GM23338 (cell line): ENCODE measurements around the gene PFKFB3. TPM values are rescaled to one million over a fixed set of nuclear protein-coding genes. Genes with fewer than 3 reads are reported as not detected.

Experiments
- ATAC-seq: fragments of 200-7000 bp; cut with Tn5 transposase; 3 replicates; pipeline ENCODE4 v1.9.1; 2020
- DNase-seq: peaks from one replicate; pipeline ENCODE4 v3.0.0-alpha.2; 2015; ENCODE audit warnings: low spot score
- H2AFZ ChIP-seq: fragments of 200-600 bp; sonication (generic); 2 replicates; pipeline ENCODE4 v1.8.0; 2016; ENCODE audit warnings: antibody characterized with exemption, mild to moderate bottlenecking, moderate library complexity
- H3F3A ChIP-seq: fragments of 200-600 bp; sonication (generic); replicated peaks from 2 replicates; pipeline ENCODE4 v1.8.0; 2017; ENCODE audit warnings: antibody characterized with exemption, mixed run types, low read depth
- H3K27ac ChIP-seq: fragments of 200-600 bp; sonication (generic); 2 replicates; pipeline ENCODE4 v1.6.1; 2016; ENCODE audit warnings: low read depth
- H3K27me3 ChIP-seq: fragments of 200-600 bp; sonication (generic); 2 replicates; pipeline ENCODE4 v1.8.0; 2016; ENCODE audit warnings: mild to moderate bottlenecking, mixed run types, moderate library complexity; ENCODE audit not compliant: insufficient read depth
- H3K36me3 ChIP-seq: fragments of 200-600 bp; sonication (generic); 2 replicates; pipeline ENCODE4 v1.8.0; 2016; ENCODE audit warnings: mild to moderate bottlenecking; ENCODE audit not compliant: insufficient read depth
- H3K4me1 ChIP-seq: fragments of 200-600 bp; sonication (generic); 2 replicates; pipeline ENCODE4 v1.8.0; 2016; ENCODE audit warnings: mild to moderate bottlenecking, moderate library complexity; ENCODE audit not compliant: insufficient read depth
- H3K4me2 ChIP-seq: fragments of 200-600 bp; sonication (generic); 2 replicates; pipeline ENCODE4 v1.7.1; 2017; ENCODE audit warnings: mixed run types
- H3K4me3 ChIP-seq: fragments of 200-600 bp; sonication (generic); 2 replicates; pipeline ENCODE4 v1.6.1; 2016; ENCODE audit warnings: mixed run types
- H3K79me2 ChIP-seq: fragments of 200-600 bp; sonication (generic); replicated peaks from 2 replicates; pipeline ENCODE4 v1.8.0; 2017; ENCODE audit warnings: mild to moderate bottlenecking; ENCODE audit not compliant: insufficient read depth
- H3K9me2 ChIP-seq: fragments of 200-600 bp; sonication (generic); 2 replicates; pipeline ENCODE4 v1.8.0; 2017; ENCODE audit not compliant: insufficient read depth
- H4K20me1 ChIP-seq: fragments of 200-600 bp; sonication (generic); replicated peaks from 2 replicates; pipeline ENCODE4 v1.8.0; 2017; ENCODE audit warnings: mild to moderate bottlenecking; ENCODE audit not compliant: insufficient read depth
- H3K27ac Mint-ChIP-seq: 2 replicates; pipeline ENCODE4 v1.8.0; 2020; ENCODE audit warnings: inconsistent platforms, mild to moderate bottlenecking, moderate library complexity, mixed read lengths
- H3K27me3 Mint-ChIP-seq: 3 replicates; pipeline ENCODE4 v1.8.0; 2022; ENCODE audit warnings: low read depth, mild to moderate bottlenecking, moderate library complexity, mixed read lengths, inconsistent platforms; ENCODE audit not compliant: insufficient read depth, poor library complexity
- H3K36me3 Mint-ChIP-seq: 3 replicates; pipeline ENCODE4 v1.8.0; 2021; ENCODE audit warnings: low read depth, mild to moderate bottlenecking, inconsistent platforms, moderate library complexity, mixed read lengths
- H3K4me1 Mint-ChIP-seq: 3 replicates; pipeline ENCODE4 v1.8.0; 2020; ENCODE audit warnings: mild to moderate bottlenecking, inconsistent platforms, mixed read lengths
- H3K4me3 Mint-ChIP-seq: 3 replicates; pipeline ENCODE4 v1.8.0; 2021; ENCODE audit warnings: moderate library complexity, mild to moderate bottlenecking, inconsistent platforms, mixed read lengths
- H3K9me3 Mint-ChIP-seq: 3 replicates; pipeline ENCODE4 v1.8.0; 2020; ENCODE audit warnings: moderate library complexity, mild to moderate bottlenecking, inconsistent platforms, mixed read lengths
- ETS1 ChIP-seq: IDR thresholded peaks from 2 replicates; pipeline ENCODE4 v1.6.1; 2016; ENCODE audit warnings: antibody characterized with exemption
- EZH2 ChIP-seq: fragments of 200-600 bp; sonication (generic); IDR thresholded peaks from one replicate; pipeline ENCODE4 v1.8.0; 2017; ENCODE audit warnings: antibody characterized with exemption, mild to moderate bottlenecking, low read depth; ENCODE audit not compliant: unreplicated experiment
- EZH2phosphoT487 ChIP-seq: fragments of 200-600 bp; sonication (generic); IDR thresholded peaks from one replicate; pipeline ENCODE4 v1.8.1; 2018; ENCODE audit warnings: antibody characterized with exemption; ENCODE audit not compliant: unreplicated experiment
- REST ChIP-seq: IDR thresholded peaks from one replicate; pipeline ENCODE4 v1.6.1; 2018; ENCODE audit warnings: antibody characterized with exemption; ENCODE audit not compliant: unreplicated experiment
- STAT1 ChIP-seq: IDR thresholded peaks from one replicate; pipeline ENCODE4 v1.6.1; 2016; ENCODE audit warnings: antibody characterized with exemption; ENCODE audit not compliant: unreplicated experiment
- ZNF114 ChIP-seq: fragments of 250-450 bp; sonication (Bioruptor Pico); IDR thresholded peaks from 2 replicates; pipeline ENCODE4 v1.5.0; 2020; ENCODE audit warnings: mild to moderate bottlenecking, moderate library complexity
- ZNF331 ChIP-seq: fragments of 250-450 bp; sonication (Bioruptor Pico); IDR thresholded peaks from 2 replicates; pipeline ENCODE4 v1.5.0; 2020; ENCODE audit warnings: low read depth, mild to moderate bottlenecking, moderate library complexity
- polyA plus RNA-seq: library from polyadenylated mRNA; unstranded; fragments of >200 nt; fragmentation: Nextera tagmentation; extraction: Ambion mirVana; gene quantifications from 2 replicates; pipeline ENCODE4 v1.2.1, GENCODE V29; 2016
- total RNA-seq: library from RNA; depleted of rRNA; stranded (reverse); fragments of >200 nt; shearing (Covaris generic); gene quantifications from 2 replicates; pipeline ENCODE4 v1.2.3, GENCODE V29; 2014
- TF ChIP-seq, protein P1 (sequence below): fragments of 250-450 bp; sonication (Bioruptor Pico); IDR thresholded peaks from 2 replicates; pipeline ENCODE4 v1.5.0; 2020; ENCODE audit warnings: mild to moderate bottlenecking, moderate library complexity
- TF ChIP-seq, protein P2 (sequence below), 2 experiments: fragments of 200-600 bp in 1 of 2; sonication (generic) in 1 of 2; conservative IDR thresholded peaks; 2 replicates each; pipeline versions ENCODE4 v1.5.1 to v1.6.1; 2016 to 2017; ENCODE audit warnings: antibody characterized with exemption in 2 of 2, low read depth in 2 of 2, mild to moderate bottlenecking in 2 of 2, moderate library complexity in 1 of 2

PFKFB3 gene
- total and polyA plus RNA-seq, 2 experiments from 2014 or later = 9.5 to 26.8 TPM

DNA sequence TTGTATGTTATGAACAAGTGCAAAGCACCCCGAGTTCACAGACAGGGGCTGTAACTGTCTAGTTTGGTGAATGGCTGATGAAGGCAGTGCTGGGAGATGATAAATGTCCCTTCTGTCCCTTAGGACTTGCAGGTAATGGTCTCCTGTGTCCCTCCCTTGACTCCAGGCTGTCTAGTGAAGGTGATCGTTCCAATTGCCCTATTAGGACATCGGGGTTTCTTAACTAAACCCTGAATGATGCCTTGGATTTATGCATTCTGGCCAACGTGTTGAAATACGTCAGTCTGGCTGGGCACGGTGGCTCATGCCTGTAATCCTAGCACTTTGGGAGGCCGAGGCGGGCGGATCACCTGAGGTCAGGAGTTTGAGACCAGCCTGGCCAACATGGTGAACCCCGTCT, 69.4 kb downstream of the PFKFB3 start:
- no peak overlapping the region for H3K27ac ChIP-seq
- no peaks in the 10 kb centered on the region for H3K9me2 ChIP-seq

DNA sequence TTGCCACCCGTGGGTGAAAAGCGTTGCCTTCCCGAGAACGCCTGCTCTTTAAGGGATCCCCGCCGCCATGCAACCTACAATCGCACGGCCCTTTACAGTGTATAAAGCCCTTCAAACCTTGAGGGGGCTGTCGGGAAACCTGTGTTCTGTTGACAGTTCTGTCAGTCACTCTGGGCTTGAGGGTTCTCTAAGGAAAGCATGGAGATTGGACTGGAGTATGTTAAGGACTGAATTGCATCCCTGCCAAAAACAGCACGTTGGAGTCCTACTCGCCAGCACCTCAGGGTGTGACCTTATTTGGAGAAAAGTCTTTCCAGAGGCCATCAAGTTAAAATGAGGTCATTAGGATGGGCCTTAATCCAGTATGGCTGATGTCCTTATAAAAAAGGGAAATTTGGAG, 70.6 kb downstream of the PFKFB3 start:
- Histone ChIP-seq H3K4me3 (no peak overlapping the region), H3K27me3 (no peaks in the 10 kb centered on the region), H3K36me3 (no peaks in the 10 kb centered on the region), H3F3A (no peaks in the 10 kb centered on the region), H2AFZ (no peak overlapping the region), H3K27ac (no peak overlapping the region), H3K4me1 (no peaks in the 10 kb centered on the region), H3K79me2 (no peaks in the 10 kb centered on the region), H3K4me2 (no peak overlapping the region), H3K9me2 (no peaks in the 10 kb centered on the region), H4K20me1 (no peaks in the 10 kb centered on the region)
- Mint-ChIP-seq H3K9me3 (no peaks in the 10 kb centered on the region), H3K4me1 (0 out of 3 replicates have a peak, but pooled peaks cover 3% of the 10 kb centered on the region), H3K36me3 (no peaks in the 10 kb centered on the region), H3K27ac (no peak overlapping the region), H3K27me3 (peaks cover 9% of the 10 kb centered on the region), H3K4me3 (no peak overlapping the region)
- ATAC-seq (no peak), DNase-seq (no peak)
- no peak for TF ChIP-seq EZH2
- no peak for TF ChIP-seq ZNF114 (CRISPR knock-in tag)
- TF ChIP-seq REST = no peak
- TF ChIP-seq ETS1 = no peak
- TF ChIP-seq, protein P1, sequence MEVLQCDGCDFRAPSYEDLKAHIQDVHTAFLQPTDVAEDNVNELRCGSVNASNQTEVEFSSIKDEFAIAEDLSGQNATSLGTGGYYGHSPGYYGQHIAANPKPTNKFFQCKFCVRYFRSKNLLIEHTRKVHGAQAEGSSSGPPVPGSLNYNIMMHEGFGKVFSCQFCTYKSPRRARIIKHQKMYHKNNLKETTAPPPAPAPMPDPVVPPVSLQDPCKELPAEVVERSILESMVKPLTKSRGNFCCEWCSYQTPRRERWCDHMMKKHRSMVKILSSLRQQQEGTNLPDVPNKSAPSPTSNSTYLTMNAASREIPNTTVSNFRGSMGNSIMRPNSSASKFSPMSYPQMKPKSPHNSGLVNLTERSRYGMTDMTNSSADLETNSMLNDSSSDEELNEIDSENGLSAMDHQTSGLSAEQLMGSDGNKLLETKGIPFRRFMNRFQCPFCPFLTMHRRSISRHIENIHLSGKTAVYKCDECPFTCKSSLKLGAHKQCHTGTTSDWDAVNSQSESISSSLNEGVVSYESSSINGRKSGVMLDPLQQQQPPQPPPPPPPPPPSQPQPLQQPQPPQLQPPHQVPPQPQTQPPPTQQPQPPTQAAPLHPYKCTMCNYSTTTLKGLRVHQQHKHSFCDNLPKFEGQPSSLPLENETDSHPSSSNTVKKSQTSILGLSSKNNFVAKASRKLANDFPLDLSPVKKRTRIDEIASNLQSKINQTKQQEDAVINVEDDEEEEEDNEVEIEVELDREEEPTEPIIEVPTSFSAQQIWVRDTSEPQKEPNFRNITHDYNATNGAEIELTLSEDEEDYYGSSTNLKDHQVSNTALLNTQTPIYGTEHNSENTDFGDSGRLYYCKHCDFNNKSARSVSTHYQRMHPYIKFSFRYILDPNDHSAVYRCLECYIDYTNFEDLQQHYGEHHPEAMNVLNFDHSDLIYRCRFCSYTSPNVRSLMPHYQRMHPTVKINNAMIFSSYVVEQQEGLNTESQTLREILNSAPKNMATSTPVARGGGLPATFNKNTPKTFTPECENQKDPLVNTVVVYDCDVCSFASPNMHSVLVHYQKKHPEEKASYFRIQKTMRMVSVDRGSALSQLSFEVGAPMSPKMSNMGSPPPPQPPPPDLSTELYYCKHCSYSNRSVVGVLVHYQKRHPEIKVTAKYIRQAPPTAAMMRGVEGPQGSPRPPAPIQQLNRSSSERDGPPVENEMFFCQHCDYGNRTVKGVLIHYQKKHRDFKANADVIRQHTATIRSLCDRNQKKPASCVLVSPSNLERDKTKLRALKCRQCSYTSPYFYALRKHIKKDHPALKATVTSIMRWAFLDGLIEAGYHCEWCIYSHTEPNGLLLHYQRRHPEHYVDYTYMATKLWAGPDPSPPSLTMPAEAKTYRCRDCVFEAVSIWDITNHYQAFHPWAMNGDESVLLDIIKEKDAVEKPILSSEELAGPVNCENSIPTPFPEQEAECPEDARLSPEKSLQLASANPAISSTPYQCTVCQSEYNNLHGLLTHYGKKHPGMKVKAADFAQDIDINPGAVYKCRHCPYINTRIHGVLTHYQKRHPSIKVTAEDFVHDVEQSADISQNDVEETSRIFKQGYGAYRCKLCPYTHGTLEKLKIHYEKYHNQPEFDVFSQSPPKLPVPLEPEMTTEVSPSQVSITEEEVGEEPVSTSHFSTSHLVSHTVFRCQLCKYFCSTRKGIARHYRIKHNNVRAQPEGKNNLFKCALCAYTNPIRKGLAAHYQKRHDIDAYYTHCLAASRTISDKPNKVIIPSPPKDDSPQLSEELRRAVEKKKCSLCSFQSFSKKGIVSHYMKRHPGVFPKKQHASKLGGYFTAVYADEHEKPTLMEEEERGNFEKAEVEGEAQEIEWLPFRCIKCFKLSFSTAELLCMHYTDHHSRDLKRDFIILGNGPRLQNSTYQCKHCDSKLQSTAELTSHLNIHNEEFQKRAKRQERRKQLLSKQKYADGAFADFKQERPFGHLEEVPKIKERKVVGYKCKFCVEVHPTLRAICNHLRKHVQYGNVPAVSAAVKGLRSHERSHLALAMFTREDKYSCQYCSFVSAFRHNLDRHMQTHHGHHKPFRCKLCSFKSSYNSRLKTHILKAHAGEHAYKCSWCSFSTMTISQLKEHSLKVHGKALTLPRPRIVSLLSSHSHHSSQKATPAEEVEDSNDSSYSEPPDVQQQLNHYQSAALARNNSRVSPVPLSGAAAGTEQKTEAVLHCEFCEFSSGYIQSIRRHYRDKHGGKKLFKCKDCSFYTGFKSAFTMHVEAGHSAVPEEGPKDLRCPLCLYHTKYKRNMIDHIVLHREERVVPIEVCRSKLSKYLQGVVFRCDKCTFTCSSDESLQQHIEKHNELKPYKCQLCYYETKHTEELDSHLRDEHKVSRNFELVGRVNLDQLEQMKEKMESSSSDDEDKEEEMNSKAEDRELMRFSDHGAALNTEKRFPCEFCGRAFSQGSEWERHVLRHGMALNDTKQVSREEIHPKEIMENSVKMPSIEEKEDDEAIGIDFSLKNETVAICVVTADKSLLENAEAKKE (CRISPR knock-in tag) = no peak
- no peak for TF ChIP-seq ZNF331 (CRISPR knock-in tag)

More for the DNA sequence above, 69.4 kb downstream of the PFKFB3 start:
- no peaks in the 10 kb centered on the region for H3K9me3 Mint-ChIP-seq
- no peak for ATAC-seq
- Histone ChIP-seq H3F3A (no peaks in the 10 kb centered on the region), H3K4me3 (no peak overlapping the region), H3K36me3 (no peaks in the 10 kb centered on the region), H4K20me1 (no peaks in the 10 kb centered on the region), H3K27me3 (no peaks in the 10 kb centered on the region), H3K79me2 (no peaks in the 10 kb centered on the region), H2AFZ (no peak overlapping the region), H3K4me1 (no peaks in the 10 kb centered on the region), H3K4me2 (no peak overlapping the region)
- no peak overlapping the region for H3K27ac Mint-ChIP-seq
- peaks cover 7% of the 10 kb centered on the region for H3K27me3 Mint-ChIP-seq
- DNase-seq = no peak
- TF ChIP-seq EZH2phosphoT487 = no peak
- no peak for TF ChIP-seq STAT1
- TF ChIP-seq, protein P2, sequence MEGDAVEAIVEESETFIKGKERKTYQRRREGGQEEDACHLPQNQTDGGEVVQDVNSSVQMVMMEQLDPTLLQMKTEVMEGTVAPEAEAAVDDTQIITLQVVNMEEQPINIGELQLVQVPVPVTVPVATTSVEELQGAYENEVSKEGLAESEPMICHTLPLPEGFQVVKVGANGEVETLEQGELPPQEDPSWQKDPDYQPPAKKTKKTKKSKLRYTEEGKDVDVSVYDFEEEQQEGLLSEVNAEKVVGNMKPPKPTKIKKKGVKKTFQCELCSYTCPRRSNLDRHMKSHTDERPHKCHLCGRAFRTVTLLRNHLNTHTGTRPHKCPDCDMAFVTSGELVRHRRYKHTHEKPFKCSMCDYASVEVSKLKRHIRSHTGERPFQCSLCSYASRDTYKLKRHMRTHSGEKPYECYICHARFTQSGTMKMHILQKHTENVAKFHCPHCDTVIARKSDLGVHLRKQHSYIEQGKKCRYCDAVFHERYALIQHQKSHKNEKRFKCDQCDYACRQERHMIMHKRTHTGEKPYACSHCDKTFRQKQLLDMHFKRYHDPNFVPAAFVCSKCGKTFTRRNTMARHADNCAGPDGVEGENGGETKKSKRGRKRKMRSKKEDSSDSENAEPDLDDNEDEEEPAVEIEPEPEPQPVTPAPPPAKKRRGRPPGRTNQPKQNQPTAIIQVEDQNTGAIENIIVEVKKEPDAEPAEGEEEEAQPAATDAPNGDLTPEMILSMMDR (conservative IDR thresholded peaks at IDR 0.05; ENCODE audit: low read depth in 2 of 2) = no peak
- 0 out of 3 replicates have a peak, but pooled peaks cover 3% of the 10 kb centered on the region for H3K4me1 Mint-ChIP-seq
- no peaks in the 10 kb centered on the region for H3K36me3 Mint-ChIP-seq
- no peak overlapping the region for H3K4me3 Mint-ChIP-seq
